ENCODE data around the gene CHRM5. TPM values are rescaled to one million over a fixed set of nuclear protein-coding genes. Genes with fewer than 3 reads are reported as not detected.

CHRM5 gene
- total and polyA plus RNA-seq, 9 of the 15 experiments (the other 6 are each of a cell fraction or from before 2014, with no cell fraction given): not detected

DNA sequence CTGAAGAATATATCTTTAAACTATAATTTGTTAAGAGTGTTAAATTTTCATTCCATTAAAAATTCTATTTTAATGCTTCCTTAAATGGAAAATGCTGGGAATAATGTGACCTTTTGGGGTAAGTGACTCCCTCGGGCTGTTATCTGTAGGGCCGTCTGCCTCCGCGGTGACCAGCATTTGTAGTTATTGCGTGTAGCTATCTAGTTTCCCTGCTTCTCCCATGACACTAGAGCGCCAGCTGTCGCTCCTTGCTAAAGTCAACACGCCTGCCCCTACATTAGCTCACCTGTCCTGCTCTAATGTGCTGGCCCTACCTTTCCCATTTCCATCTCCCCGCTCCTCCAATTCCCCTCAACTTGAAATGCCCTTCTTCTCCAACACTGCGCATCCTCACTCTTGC, 12.4 kb upstream of the CHRM5 start (continued):
- TF ChIP-seq POU5F1 (IDR thresholded peaks at IDR 0.05; ENCODE audit: borderline replicate concordance, low read depth, low read length, partially characterized antibody) (no peak), RBM34 (IDR thresholded peaks at IDR 0.05; ENCODE audit: borderline replicate concordance, insufficient read depth, low read length) (no peak), GATA2 (CRISPR knock-in tag; IDR thresholded peaks at IDR 0.05) (peak; percentile 14; the same call in 1 of the 2 replicates), HMG20B (CRISPR knock-in tag; IDR thresholded peaks at IDR 0.05) (no peak), ZNF311 (CRISPR knock-in tag; IDR thresholded peaks at IDR 0.05) (no peak), MTA3 (IDR thresholded peaks at IDR 0.05; ENCODE audit: borderline replicate concordance) (no peak), RUNX1 (IDR thresholded peaks at IDR 0.05; ENCODE audit: low read depth) (no peak), ILF3 (IDR thresholded peaks at IDR 0.05; ENCODE audit: borderline replicate concordance) (no peak), RFX5 (IDR thresholded peaks at IDR 0.05; ENCODE audit: low read depth, low read length) (no peak), ZFPM2 (CRISPR knock-in tag; IDR thresholded peaks at IDR 0.05) (no peak), STAT5B (CRISPR knock-in tag; IDR thresholded peaks at IDR 0.05) (no peak), SOX6 (IDR thresholded peaks at IDR 0.05) (no peak), EHMT2 (IDR thresholded peaks at IDR 0.05) (no peak), ESRRA (IDR thresholded peaks at IDR 0.05; ENCODE audit: borderline replicate concordance, low read depth) (no peak), NFYB (IDR thresholded peaks at IDR 0.05; ENCODE audit: extremely low read depth, insufficient read length) (no peak), ZNF12 (CRISPR knock-in tag; IDR thresholded peaks at IDR 0.05) (no peak)

Measured in K562 (cell line).